ENCODE measurements around the gene COL24A1. TPM values are rescaled to one million over a fixed set of nuclear protein-coding genes. Genes with fewer than 3 reads are reported as not detected.
"Not testable (repeated sequence)": the region's sequence is repeated elsewhere in the genome, so short reads cannot be mapped to it uniquely, and the experiment has no call there.

COL24A1 gene
- total RNA-seq, 4 donors from 2014 or later: 3.7 to 5.3 (median 4.4) TPM

GRCh38 chr1:85838238-85838637, 318.3 kb downstream of the COL24A1 start:
- Histone ChIP-seq H3K4me3 (no peak overlapping the region), H3K27ac (replicated peaks in 1 of 4) (no peak overlapping the region), H3K36me3 (no peaks in the 10 kb centered on the region), H3K9me3 (no peaks in the 10 kb centered on the region), H3K4me1 (no peaks in the 10 kb centered on the region), H3K27me3 (no peaks in the 10 kb centered on the region)
- WGBS: 79% methylated on average over 2 of the region's 2 CpGs
- no peak for DNase-seq (ENCODE audit: extremely low spot score)
- intact Hi-C loops (cut with DNase I): no loop called here
- TF ChIP-seq EP300 (IDR thresholded peaks at IDR 0.05) (no peak), POLR2AphosphoS5 (IDR thresholded peaks at IDR 0.05) (no peak), CTCF (IDR thresholded peaks at IDR 0.05) (no peak), POLR2A (IDR thresholded peaks at IDR 0.05; ENCODE audit: low read depth) (no peak)

DNA sequence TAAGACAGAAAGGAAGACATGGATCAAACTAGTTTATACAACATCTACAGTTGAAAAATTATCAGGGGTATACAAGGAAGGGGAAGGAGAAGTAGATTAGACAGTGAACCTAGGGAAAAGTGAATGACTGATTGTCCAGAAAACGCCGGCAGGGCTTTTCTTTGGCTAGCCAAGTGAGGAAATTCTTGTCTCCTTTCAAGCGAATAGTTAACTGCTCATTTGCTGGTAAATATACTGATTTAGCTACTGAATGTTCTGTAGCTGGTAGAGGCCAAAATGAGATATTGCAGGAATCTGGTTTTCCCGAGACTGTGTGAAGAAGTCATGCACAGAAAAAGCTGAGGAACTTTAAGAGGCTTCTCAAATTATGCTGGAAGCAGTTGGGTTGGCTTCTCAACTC, 319.8 kb downstream of the COL24A1 start:
- intact Hi-C loops (cut with DNase I): no loop called here
- TF ChIP-seq POLR2AphosphoS5 (IDR thresholded peaks at IDR 0.05) (no peak), EP300 (IDR thresholded peaks at IDR 0.05) (no peak), CTCF (IDR thresholded peaks at IDR 0.05) (no peak), POLR2A (IDR thresholded peaks at IDR 0.05; ENCODE audit: low read depth) (no peak)
- Histone ChIP-seq H3K4me3 (no peak overlapping the region), H3K36me3 (no peaks in the 10 kb centered on the region), H3K4me1 (no peaks in the 10 kb centered on the region), H3K27ac (replicated peaks in 1 of 4) (no peak overlapping the region), H3K27me3 (no peaks in the 10 kb centered on the region), H3K9me3 (no peaks in the 10 kb centered on the region)
- no peak for DNase-seq (ENCODE audit: extremely low spot score)
- WGBS: 63% methylated on average over 4 of the region's 4 CpGs

- H3K36me3 ChIP-seq; DNase-seq (ENCODE audit: extremely low spot score); H3K27ac ChIP-seq (replicated peaks in 1 of 4); intact Hi-C loops (cut with DNase I); H3K4me3 ChIP-seq; H3K9me3 ChIP-seq; H3K4me1 ChIP-seq; H3K27me3 ChIP-seq: not testable (repeated sequence)
- WGBS: 83% methylated on average over 1 of the region's 2 CpGs
These were observed 323.4 kb downstream of the COL24A1 start for GRCh38 chr1:85833165-85833564.

DNA sequence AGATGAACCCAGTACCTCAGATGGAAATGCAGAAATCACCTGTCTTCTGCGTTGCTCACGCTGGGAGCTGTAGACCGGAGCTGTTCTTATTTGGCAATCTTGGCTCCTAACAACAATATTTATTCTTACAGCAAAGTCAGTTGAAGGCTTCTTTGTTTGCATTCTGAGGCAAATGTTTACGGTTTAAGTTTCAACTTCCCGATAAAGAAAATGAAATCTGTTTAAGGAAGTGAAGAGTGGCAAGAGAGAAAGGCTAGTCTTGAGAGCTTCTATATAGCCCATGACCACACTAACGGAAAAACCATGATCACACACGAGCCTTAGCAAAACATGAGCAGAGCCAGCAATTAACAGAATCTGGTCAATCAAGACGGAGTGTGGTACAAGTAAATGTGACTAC, 325.7 kb downstream of the COL24A1 start:
- TF ChIP-seq POLR2A (IDR thresholded peaks at IDR 0.05; ENCODE audit: low read depth) (no peak), POLR2AphosphoS5 (IDR thresholded peaks at IDR 0.05) (no peak), CTCF (IDR thresholded peaks at IDR 0.05) (no peak), EP300 (IDR thresholded peaks at IDR 0.05) (no peak)
- Histone ChIP-seq H3K9me3 (no peaks in the 10 kb centered on the region), H3K27ac (replicated peaks in 1 of 4) (no peak overlapping the region), H3K4me3 (no peak overlapping the region), H3K27me3 (no peaks in the 10 kb centered on the region), H3K4me1 (no peaks in the 10 kb centered on the region), H3K36me3 (no peaks in the 10 kb centered on the region)
- no peak for DNase-seq (ENCODE audit: extremely low spot score)
- 89% methylated on average over 8 of the region's 8 CpGs for WGBS
- intact Hi-C loops (cut with DNase I): no loop called here

- 87% methylated on average over 9 of the region's 9 CpGs for WGBS
- H3K36me3 ChIP-seq: no peaks in the 10 kb centered on the region
- DNase-seq (ENCODE audit: extremely low spot score): no peak
- no peaks in the 10 kb centered on the region for H3K9me3 ChIP-seq
- no peak for TF ChIP-seq EP300 (IDR thresholded peaks at IDR 0.05)
- TF ChIP-seq POLR2A (IDR thresholded peaks at IDR 0.05; ENCODE audit: low read depth): no peak
- no peak for TF ChIP-seq CTCF (IDR thresholded peaks at IDR 0.05)
- no peak for TF ChIP-seq POLR2AphosphoS5 (IDR thresholded peaks at IDR 0.05)
- no peaks in the 10 kb centered on the region for H3K4me1 ChIP-seq
- intact Hi-C loops (cut with DNase I): no loop called here
- H3K27ac ChIP-seq (replicated peaks in 1 of 4): no peak overlapping the region
- no peak overlapping the region for H3K4me3 ChIP-seq
- H3K27me3 ChIP-seq: no peaks in the 10 kb centered on the region
These were observed 332.3 kb downstream of the COL24A1 start for GRCh38 chr1:85824066-85824840.
